PC-9 (cell line): ENCODE data around the gene CCSAP. TPM values are rescaled to one million over a fixed set of nuclear protein-coding genes. Genes with fewer than 3 reads are reported as not detected.
A peak's percentile ranks its signal among the peaks of the same experiment; 100 is the strongest.

ENCODE experiments used
- BruUV-seq: library from RNA; stranded (reverse); fragments of 400-500 nt; replicated peaks from 2 replicates; lab custom pipeline; 2021; lab: Mats Ljungman, UMichigan
- CTCF ChIA-PET: fragments of 300-600 bp; sonication (Branson Sonifier 250); formaldehyde crosslinking; loops from one replicate; lab custom pipeline; 2022; ENCODE audit warnings: antibody characterized with exemption; lab: Charles Lee
- POLR2A ChIA-PET: fragments of 300-600 bp; sonication (Branson Sonifier 250); formaldehyde crosslinking; loops from one replicate; lab custom pipeline; 2022; ENCODE audit warnings: antibody characterized with exemption; ENCODE audit not compliant: unreplicated experiment; lab: Charles Lee
- DNase-seq, 2 experiments: peaks; one replicate each; pipeline versions ENCODE4 v3.0.0 to v3.0.0-alpha.2; 2015 to 2022; ENCODE audit warnings: mixed read lengths in 1 of 2
- H2AFZ ChIP-seq: fragments of 200-600 bp; sonication (generic); 2 replicates; pipeline ENCODE4 v1.8.1; 2017; ENCODE audit warnings: antibody characterized with exemption
- H3F3A ChIP-seq: fragments of 200-600 bp; sonication (generic); 2 replicates; pipeline ENCODE4 v1.8.1; 2017; ENCODE audit warnings: antibody characterized with exemption, mild to moderate bottlenecking, low read depth; ENCODE audit not compliant: insufficient read depth
- H3K27ac ChIP-seq: fragments of 200-600 bp; sonication (generic); 2 replicates; pipeline ENCODE4 v1.6.1; 2016; ENCODE audit warnings: mixed run types
- H3K27me3 ChIP-seq: fragments of 200-600 bp; sonication (generic); 2 replicates; pipeline ENCODE4 v1.6.1; 2016; ENCODE audit warnings: low read depth, mixed run types; ENCODE audit not compliant: insufficient read depth
- H3K36me3 ChIP-seq: fragments of 200-600 bp; sonication (generic); 2 replicates; pipeline ENCODE4 v1.6.1; 2016; ENCODE audit warnings: low read depth, mixed run types
- H3K4me1 ChIP-seq: fragments of 200-600 bp; sonication (generic); replicated peaks from 2 replicates; pipeline ENCODE4 v1.6.1; 2016; ENCODE audit warnings: mixed run types; ENCODE audit not compliant: insufficient read depth
- H3K4me2 ChIP-seq: fragments of 200-600 bp; sonication (generic); 2 replicates; pipeline ENCODE4 v1.6.1; 2017; ENCODE audit warnings: mixed run types
- H3K4me3 ChIP-seq: fragments of 200-600 bp; sonication (generic); 2 replicates; pipeline ENCODE4 v1.6.1; 2016; ENCODE audit warnings: mixed run types
- H3K79me2 ChIP-seq: fragments of 200-600 bp; sonication (generic); 2 replicates; pipeline ENCODE4 v1.6.1; 2017; ENCODE audit warnings: low read depth, mixed run types
- H3K9me2 ChIP-seq: fragments of 200-600 bp; sonication (generic); 2 replicates; pipeline ENCODE4 v1.8.1; 2017; ENCODE audit warnings: mild to moderate bottlenecking; ENCODE audit not compliant: insufficient read depth
- H3K9me3 ChIP-seq: fragments of 200-600 bp; sonication (generic); 2 replicates; pipeline ENCODE4 v1.8.1; 2016; ENCODE audit warnings: low read depth; ENCODE audit not compliant: insufficient read depth
- H4K20me1 ChIP-seq: fragments of 200-600 bp; sonication (generic); 2 replicates; pipeline ENCODE4 v1.8.1; 2017; ENCODE audit not compliant: insufficient read depth
- EZH2 ChIP-seq: fragments of 200-600 bp; sonication (generic); IDR thresholded peaks from 2 replicates; pipeline ENCODE4 v1.8.0; 2017; ENCODE audit warnings: antibody characterized with exemption, low read depth
- intact Hi-C: fragments of 100-400 bp; cut with micrococcal nuclease; formaldehyde crosslinking; loops from one replicate; pipeline ENCODE4 v1.10.0; 2022; ENCODE audit not compliant: unreplicated experiment
- total RNA-seq: library from RNA; stranded (reverse); gene quantifications from 2 replicates; pipeline ENCODE4 v1.2.3, GENCODE V29; 2021
- TF ChIP-seq, protein P1 (sequence below): fragments of 200-600 bp; sonication (generic); conservative IDR thresholded peaks from 2 replicates; pipeline ENCODE4 v1.6.1; 2017; ENCODE audit warnings: mixed run types, antibody characterized with exemption, mild to moderate bottlenecking, moderate library complexity

The CCSAP gene
- total RNA-seq, 1 experiment from 2014 or later: 6.7 TPM

DNA sequence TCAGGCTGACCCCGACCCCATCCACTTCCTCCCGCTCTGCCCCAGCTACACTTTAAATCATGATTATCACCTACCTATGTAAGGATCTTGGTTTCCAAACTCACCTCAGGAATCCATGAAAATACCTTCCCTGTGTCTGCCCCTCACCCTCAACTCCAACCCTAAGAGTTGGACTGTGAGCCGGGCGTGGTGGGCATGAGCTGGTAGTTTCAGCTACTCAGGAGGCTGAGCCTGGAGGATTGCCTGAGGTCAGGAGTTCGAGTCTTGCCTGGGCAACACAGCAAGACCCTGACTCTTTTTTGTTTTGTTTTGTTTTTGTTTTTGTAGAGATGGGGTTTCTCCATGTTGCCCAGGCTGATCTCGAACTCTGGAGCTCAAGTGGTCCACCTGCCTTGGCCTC lies 30.5 kb upstream of the CCSAP start:
- no peak for DNase-seq
- Histone ChIP-seq H3K27me3 (peaks cover 4% of the 10 kb centered on the region; the same call in 1 of the 2 replicates), H3K9me3 (no peaks in the 10 kb centered on the region), H2AFZ (no peak overlapping the region), H3K4me3 (no peak overlapping the region), H3K27ac (no peak overlapping the region), H3K4me2 (no peak overlapping the region), H3F3A (no peaks in the 10 kb centered on the region), H3K9me2 (no peaks in the 10 kb centered on the region), H3K36me3 (no peaks in the 10 kb centered on the region), H4K20me1 (no peaks in the 10 kb centered on the region), H3K79me2 (no peaks in the 10 kb centered on the region), H3K4me1 (no peaks in the 10 kb centered on the region)
- TF ChIP-seq, protein P1, sequence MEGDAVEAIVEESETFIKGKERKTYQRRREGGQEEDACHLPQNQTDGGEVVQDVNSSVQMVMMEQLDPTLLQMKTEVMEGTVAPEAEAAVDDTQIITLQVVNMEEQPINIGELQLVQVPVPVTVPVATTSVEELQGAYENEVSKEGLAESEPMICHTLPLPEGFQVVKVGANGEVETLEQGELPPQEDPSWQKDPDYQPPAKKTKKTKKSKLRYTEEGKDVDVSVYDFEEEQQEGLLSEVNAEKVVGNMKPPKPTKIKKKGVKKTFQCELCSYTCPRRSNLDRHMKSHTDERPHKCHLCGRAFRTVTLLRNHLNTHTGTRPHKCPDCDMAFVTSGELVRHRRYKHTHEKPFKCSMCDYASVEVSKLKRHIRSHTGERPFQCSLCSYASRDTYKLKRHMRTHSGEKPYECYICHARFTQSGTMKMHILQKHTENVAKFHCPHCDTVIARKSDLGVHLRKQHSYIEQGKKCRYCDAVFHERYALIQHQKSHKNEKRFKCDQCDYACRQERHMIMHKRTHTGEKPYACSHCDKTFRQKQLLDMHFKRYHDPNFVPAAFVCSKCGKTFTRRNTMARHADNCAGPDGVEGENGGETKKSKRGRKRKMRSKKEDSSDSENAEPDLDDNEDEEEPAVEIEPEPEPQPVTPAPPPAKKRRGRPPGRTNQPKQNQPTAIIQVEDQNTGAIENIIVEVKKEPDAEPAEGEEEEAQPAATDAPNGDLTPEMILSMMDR: no peak
- TF ChIP-seq EZH2: no peak
- POLR2A ChIA-PET: no interaction called here
- intact Hi-C loops: no loop called here
- CTCF ChIA-PET: no interaction called here
- BruUV-seq: no TSS peak

DNA sequence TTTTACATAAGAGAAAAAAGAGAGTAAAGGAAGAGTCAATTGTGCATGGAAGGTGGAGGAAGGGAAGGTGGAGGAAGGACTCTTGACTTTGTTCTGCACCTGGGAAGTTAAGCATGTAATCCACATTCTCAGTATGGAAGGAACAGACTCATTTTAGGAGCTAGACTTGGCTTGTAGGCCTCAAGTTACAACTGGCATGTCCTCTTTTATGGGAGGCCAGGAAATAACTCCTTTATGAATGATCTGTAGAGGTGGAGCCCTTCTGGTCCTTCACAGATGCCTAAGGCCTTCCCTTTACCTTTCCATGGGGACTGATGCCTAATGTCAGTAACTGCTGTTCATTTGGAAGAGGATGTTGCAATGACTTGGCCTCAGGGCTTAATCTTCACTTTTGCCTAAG lies 29.4 kb upstream of the CCSAP start:
- ChIA-PET POLR2A (no interaction called here), CTCF (no interaction called here)
- H3K36me3 ChIP-seq: no peaks in the 10 kb centered on the region
- TF ChIP-seq, protein P1: no peak
- no peak for TF ChIP-seq EZH2
- BruUV-seq: no TSS peak
- no peaks in the 10 kb centered on the region for H3K4me1 ChIP-seq
- peaks cover 4% of the 10 kb centered on the region; the same call in 1 of the 2 replicates for H3K27me3 ChIP-seq
- H3F3A ChIP-seq: no peaks in the 10 kb centered on the region
- H4K20me1 ChIP-seq: no peaks in the 10 kb centered on the region
- H3K79me2 ChIP-seq: no peaks in the 10 kb centered on the region
- no peak overlapping the region for H2AFZ ChIP-seq
- no peak for DNase-seq
- no peak overlapping the region for H3K4me2 ChIP-seq
- H3K27ac ChIP-seq: no peak overlapping the region
- intact Hi-C loops: no loop called here
- no peak overlapping the region for H3K4me3 ChIP-seq
- no peaks in the 10 kb centered on the region for H3K9me2 ChIP-seq
- no peaks in the 10 kb centered on the region for H3K9me3 ChIP-seq

DNA sequence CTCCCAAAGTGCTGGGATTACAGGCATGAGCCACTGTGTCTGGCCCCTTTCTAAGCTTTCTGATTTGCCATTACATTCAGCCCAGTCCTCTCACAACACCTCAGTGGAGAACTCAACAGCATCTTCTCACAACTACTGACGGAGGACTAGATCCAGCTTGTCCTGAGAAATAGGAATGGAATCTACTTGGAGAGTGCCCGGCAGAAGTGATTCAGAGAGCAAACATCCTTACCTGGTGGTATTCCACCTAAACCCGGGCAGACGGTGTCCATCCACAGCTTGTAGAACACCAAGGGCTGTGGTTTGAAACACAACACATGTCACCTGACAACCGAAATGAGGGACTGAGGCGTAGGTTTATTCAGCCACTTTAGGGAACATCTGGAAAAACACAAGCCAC lies 28.8 kb upstream of the CCSAP start:
- TF ChIP-seq, protein P1: no peak
- TF ChIP-seq EZH2: no peak
- Histone ChIP-seq H3K36me3 (no peaks in the 10 kb centered on the region), H3K4me1 (no peaks in the 10 kb centered on the region), H3K9me2 (no peaks in the 10 kb centered on the region), H3K4me2 (no peak overlapping the region), H3K27ac (no peak overlapping the region), H3K4me3 (no peak overlapping the region), H3F3A (no peaks in the 10 kb centered on the region), H2AFZ (no peak overlapping the region), H3K9me3 (no peaks in the 10 kb centered on the region), H3K27me3 (peaks cover 4% of the 10 kb centered on the region; the same call in 1 of the 2 replicates), H3K79me2 (no peaks in the 10 kb centered on the region), H4K20me1 (no peaks in the 10 kb centered on the region)
- peak in 1 of 2 experiments; percentile 6 for DNase-seq
- ChIA-PET POLR2A (no interaction called here), CTCF (no interaction called here)
- intact Hi-C loops: no loop called here
- BruUV-seq: no TSS peak
